Frontal cortex (tissue), 4 donors: ENCODE measurements around the gene RFPL1. TPM values are rescaled to one million over a fixed set of nuclear protein-coding genes. Genes with fewer than 3 reads are reported as not detected.

Experiments
- DNase-seq, 2 donors: peaks; one replicate each; pipeline ENCODE4 v3.0.0; 2012; ENCODE audit warnings: low spot score in 2 of 2
- FAIRE-seq: peaks from 2 replicates; lab custom pipeline; 2012; peaks lifted over from hg19 to GRCh38; lab: Jason Lieb, UNC
- total RNA-seq: library from RNA; depleted of rRNA; stranded (reverse); fragments of >200 nt; gene quantifications from one replicate; pipeline ENCODE4 v1.2.3, GENCODE V29; 2014
- donor health status: control.
- donor health status: control.
- donor health status: control.

RFPL1 gene
- total RNA-seq, 1 donor from 2014 or later = under 0.01 TPM

- no peak for FAIRE-seq
- DNase-seq = no peak
Measured at GRCh38 chr22:29435236-29436136, 2.9 kb upstream of the RFPL1 start.

GRCh38 chr22:29442976-29443375 lies 4.6 kb downstream of the RFPL1 start:
- no peak for DNase-seq
- no peak for FAIRE-seq

DNA sequence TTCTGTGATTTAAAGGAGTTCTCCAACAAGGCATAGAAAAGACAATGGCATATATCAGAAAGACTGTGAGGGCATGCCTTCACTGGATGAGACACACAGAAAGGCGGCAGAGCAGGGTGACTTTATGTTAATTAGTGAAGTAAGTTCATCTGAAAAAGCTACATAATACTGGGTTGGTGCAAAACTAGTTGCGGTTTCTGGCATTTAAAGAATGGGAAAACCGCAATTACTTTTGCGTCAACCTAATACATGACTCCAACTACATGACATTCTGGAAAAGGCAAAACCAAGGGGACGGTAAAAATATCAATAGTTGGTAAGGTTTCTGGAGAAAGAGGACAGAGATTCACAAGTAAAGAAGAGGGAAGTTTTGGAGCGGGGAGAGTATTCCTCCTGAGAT lies 5.1 kb downstream of the RFPL1 start:
- DNase-seq (no peak), FAIRE-seq (no peak)

DNA sequence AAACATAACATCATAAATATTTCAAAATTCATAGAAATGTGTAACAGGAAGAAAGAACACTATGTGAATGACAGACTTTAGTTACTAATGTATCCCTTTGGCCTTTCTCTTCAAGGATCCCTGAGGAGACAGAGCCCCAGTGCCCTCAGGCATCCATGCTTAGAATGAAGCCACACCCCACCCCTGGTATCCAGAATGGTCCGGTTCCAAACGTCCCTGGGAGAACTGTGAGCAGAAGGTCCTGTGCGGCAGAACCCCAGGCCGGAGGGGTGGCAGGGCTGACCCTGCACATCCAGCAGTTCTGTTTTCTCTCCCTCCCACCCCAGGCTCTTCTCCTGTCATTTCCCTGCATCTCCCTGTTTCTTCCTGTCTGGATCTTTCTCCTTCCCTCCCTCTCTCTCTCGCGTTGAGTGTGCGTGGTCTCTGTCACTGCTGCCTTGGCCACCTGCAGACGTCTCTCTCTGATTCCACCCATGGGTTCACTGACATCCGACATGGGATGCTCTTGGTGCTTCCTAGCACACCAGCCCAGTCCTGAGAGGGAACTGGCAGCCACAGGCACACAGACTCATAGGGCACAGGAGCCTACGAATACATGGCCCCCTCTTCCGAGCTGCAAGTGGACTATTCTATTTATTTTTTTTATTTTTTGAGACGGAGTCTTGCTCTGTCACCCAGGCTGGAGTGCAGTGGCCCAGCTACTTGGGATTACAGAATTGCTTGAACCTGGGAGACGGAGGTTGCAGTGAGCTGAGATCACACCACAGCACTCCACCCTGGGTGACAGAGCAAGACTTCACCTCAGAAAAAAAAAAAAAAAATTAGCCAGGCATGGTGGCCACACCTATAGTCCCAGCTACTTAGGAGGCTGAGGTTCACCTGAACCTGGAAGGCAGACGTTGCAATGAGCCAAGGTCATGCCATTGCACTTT lies 5.7 kb downstream of the RFPL1 start:
- DNase-seq = no peak

DNA sequence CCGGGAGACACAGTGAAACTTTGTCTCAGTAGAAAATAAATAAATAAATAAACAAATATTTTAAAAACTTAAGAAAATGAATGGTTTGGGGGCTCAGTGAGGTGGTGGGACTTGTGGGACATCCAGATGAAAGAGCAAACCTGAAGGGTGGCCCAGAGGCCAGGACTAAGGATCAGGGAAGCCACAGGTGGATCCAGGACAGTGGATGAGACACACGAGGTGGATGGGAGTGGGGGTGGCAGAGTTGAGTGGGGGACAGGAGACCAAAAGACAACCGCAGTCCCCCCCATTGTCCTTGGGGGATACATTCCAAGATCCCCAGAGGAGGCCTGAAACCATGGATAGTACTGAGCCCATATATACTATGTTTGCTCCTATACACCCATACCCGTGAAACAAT lies 7.1 kb downstream of the RFPL1 start:
- FAIRE-seq (no peak), DNase-seq (no peak)

More for the DNA sequence above, 5.7 kb downstream of the RFPL1 start:
- no peak for FAIRE-seq

- no peak for FAIRE-seq
- no peak for DNase-seq
Measured at GRCh38 chr22:29447906-29448305, 9.5 kb downstream of the RFPL1 start.

GRCh38 chr22:29449296-29449875 lies 11.0 kb downstream of the RFPL1 start:
- DNase-seq = no peak
- FAIRE-seq = no peak

DNA sequence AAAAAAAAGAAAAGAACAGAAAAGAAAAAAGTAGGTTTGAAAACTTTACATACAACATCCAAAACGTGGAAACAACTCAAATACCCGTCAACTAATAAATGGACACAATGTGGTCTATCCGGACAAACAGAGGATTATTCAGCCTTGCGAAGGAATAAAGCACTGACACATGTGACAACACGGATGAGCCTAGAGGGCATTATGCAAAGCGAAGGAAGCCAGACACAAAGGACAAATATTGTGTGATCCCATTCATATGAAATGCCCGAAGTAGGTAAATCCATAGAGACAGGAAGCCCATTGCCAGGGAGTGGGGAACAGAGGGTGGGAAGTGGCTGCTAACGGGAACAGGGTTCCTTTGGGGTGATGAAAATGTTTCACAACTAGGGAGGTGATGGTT lies 11.8 kb downstream of the RFPL1 start:
- DNase-seq (no peak), FAIRE-seq (no peak)

DNA sequence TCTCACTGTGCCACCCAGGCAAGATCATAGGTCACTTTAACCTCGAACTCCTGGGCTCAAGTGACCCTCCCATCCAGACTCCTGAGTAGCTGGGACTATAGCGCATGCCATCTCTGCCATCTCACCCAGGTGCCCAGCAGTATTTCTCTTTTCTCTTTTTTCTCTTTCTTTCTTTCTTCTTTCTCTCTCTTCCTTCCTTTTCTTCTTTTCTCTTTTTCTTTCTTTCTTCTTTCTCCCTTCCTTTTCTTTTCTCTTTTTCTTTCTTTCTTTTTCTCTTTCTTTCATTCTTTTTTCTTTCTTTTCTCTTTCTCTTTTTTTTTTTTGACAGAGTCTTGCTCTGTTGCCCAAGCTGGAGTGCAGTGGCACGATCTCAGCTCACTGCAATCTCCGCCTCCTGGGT lies 13.5 kb downstream of the RFPL1 start:
- no peak for FAIRE-seq

GRCh38 chr22:29454276-29454675 lies 15.9 kb downstream of the RFPL1 start:
- FAIRE-seq = no peak
- no peak for DNase-seq

More for the DNA sequence above, 13.5 kb downstream of the RFPL1 start:
- no peak for DNase-seq

- DNase-seq (no peak), FAIRE-seq (no peak)
Measured at GRCh38 chr22:29456211-29456671, 17.9 kb downstream of the RFPL1 start.

- FAIRE-seq = no peak
Measured at GRCh38 chr22:29457730-29458129, 19.3 kb downstream of the RFPL1 start.

GRCh38 chr22:29458551-29458950 lies 20.2 kb downstream of the RFPL1 start:
- FAIRE-seq = no peak
- DNase-seq = no peak

More at GRCh38 chr22:29457730-29458129, 19.3 kb downstream of the RFPL1 start:
- peak in 1 of 2 donors; percentile 45 for DNase-seq

GRCh38 chr22:29459773-29460172 lies 21.4 kb downstream of the RFPL1 start:
- DNase-seq = no peak
- no peak for FAIRE-seq

DNA sequence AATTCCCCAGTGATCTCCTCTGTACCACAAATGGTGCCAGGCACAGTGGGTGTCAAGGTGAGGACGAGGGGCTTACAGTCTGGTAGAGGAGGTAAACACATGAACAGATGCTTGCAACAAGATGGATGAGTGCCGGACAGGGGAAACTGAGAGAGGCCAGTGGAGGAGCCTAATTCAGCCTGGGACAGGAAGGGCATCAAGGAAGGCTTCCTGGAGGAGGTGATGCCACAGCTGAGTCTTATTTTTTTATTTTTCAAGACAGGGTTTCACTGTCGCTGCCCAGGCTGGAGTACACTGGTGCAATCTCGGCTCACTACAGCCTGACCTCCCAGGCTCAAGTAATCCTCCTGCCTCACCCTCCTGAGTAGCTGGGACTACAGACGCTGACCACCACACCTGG lies 22.9 kb downstream of the RFPL1 start:
- no peak for DNase-seq

DNA sequence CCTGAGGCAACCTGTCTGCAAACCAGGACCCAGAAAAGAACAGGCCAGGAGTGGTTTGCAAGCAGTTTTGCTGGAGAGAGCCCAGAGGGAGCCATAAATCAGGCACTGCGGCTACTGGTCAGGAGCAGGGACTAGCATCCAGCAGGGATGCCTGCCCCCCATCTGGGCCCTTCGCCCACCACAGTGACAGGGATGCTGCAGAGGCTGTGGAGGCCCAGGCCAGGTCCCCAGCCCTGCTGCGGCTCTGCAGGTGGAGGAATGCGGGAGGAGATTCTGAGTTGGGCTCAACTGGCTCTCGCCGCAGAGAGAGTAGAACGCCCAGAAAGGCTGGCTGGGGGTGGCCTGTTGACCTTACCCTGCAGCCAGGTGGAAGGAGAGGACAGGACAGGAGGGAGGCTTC lies 25.2 kb downstream of the RFPL1 start:
- no peak for DNase-seq
- no peak for FAIRE-seq

More for the DNA sequence above, 22.9 kb downstream of the RFPL1 start:
- no peak for FAIRE-seq

- DNase-seq (no peak), FAIRE-seq (no peak)
Measured at GRCh38 chr22:29464581-29464980, 26.2 kb downstream of the RFPL1 start.

DNA sequence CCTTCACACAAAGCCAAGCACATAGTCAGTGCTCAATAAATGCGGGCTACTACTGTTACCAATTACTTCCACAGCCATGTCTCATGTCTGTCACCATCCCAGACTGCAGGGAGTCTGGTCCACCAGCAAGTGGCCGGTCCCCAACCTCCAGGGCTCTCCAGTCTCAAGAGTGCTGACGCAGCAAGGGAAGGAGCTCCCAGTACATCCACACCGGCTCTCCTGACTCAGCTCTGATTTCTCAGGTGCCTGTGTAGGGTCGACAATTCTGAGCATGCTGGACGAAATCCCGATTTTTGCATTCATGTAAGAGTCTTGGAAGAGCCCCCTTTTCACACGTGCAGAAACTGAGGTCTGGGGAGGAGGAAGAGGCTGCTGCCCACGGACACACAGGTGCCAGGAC lies 31.4 kb downstream of the RFPL1 start:
- no peak for DNase-seq
- FAIRE-seq = no peak

GRCh38 chr22:29470159-29470855 lies 31.9 kb downstream of the RFPL1 start:
- DNase-seq (peak in 1 of 2 donors; percentile 59), FAIRE-seq (no peak)

- no peak for FAIRE-seq
Measured at GRCh38 chr22:29473001-29473400, 34.6 kb downstream of the RFPL1 start.

More at GRCh38 chr22:29473001-29473400, 34.6 kb downstream of the RFPL1 start:
- DNase-seq = no peak
